WTC11 (cell line): ENCODE results near the gene NOS3. TPM values are rescaled to one million over a fixed set of nuclear protein-coding genes. Genes with fewer than 3 reads are reported as not detected.

ENCODE experiments used
- ATAC-seq: fragments of 200-7000 bp; cut with Tn5 transposase; 2 replicates; pipeline ENCODE4 v1.10.0; 2021; ENCODE audit warnings: mild to moderate bottlenecking, moderate library complexity
- CTCF ChIA-PET: fragments of 300-600 bp; sonication (Branson Sonifier 250); formaldehyde crosslinking; loops from one replicate; lab custom pipeline; 2021; ENCODE audit warnings: antibody characterized with exemption; lab: Charles Lee
- POLR2A ChIA-PET: fragments of 350-600 bp; sonication (Branson Sonifier 250); formaldehyde crosslinking; loops from one replicate; lab custom pipeline; 2021; ENCODE audit warnings: antibody characterized with exemption; lab: Charles Lee
- DNase-seq: peaks from one replicate; pipeline ENCODE4 v3.0.0; 2021; ENCODE audit warnings: low spot score
- H3K27ac Mint-ChIP-seq: 2 replicates; pipeline ENCODE4 v1.8.0; 2021; ENCODE audit warnings: mixed read lengths
- H3K27me3 Mint-ChIP-seq: 2 replicates; pipeline ENCODE4 v1.8.0; 2021; ENCODE audit warnings: low read depth, mild to moderate bottlenecking, moderate library complexity, mixed read lengths
- H3K36me3 Mint-ChIP-seq: 2 replicates; pipeline ENCODE4 v1.8.0; 2021; ENCODE audit warnings: mixed read lengths
- H3K4me1 Mint-ChIP-seq: 2 replicates; pipeline ENCODE4 v1.8.0; 2022; ENCODE audit warnings: mixed read lengths
- H3K4me3 Mint-ChIP-seq: 2 replicates; pipeline ENCODE4 v1.8.0; 2021; ENCODE audit warnings: mild to moderate bottlenecking, moderate library complexity, mixed read lengths
- H3K9me3 Mint-ChIP-seq: 2 replicates; pipeline ENCODE4 v1.8.0; 2021; ENCODE audit warnings: mixed read lengths
- ATF1 ChIP-seq: sonication (generic); formaldehyde crosslinking; IDR thresholded peaks from 2 replicates; pipeline ENCODE4 v1.8.1; 2023; ENCODE audit warnings: mild to moderate bottlenecking, moderate library complexity, missing genetic modification reagents
- E2F5 ChIP-seq: sonication (generic); formaldehyde crosslinking; IDR thresholded peaks from 2 replicates; pipeline ENCODE4 v1.8.1; 2022; ENCODE audit warnings: mild to moderate bottlenecking, moderate library complexity, missing genetic modification reagents
- KAT7 ChIP-seq: sonication (generic); formaldehyde crosslinking; IDR thresholded peaks from 2 replicates; pipeline ENCODE4 v1.8.1; 2023; ENCODE audit warnings: missing genetic modification reagents, mild to moderate bottlenecking, borderline replicate concordance
- ZNF121 ChIP-seq: sonication (generic); formaldehyde crosslinking; IDR thresholded peaks from 2 replicates; pipeline ENCODE4 v1.8.0; 2023; ENCODE audit warnings: missing genetic modification reagents
- ZNF281 ChIP-seq: sonication (generic); formaldehyde crosslinking; IDR thresholded peaks from 2 replicates; pipeline ENCODE4 v1.8.0; 2023; ENCODE audit warnings: mild to moderate bottlenecking, missing genetic modification reagents
- ZNF532 ChIP-seq: fragments of 250-450 bp; sonication (Bioruptor Pico); IDR thresholded peaks from 2 replicates; pipeline ENCODE4 v1.9.0; 2021; ENCODE audit warnings: mild to moderate bottlenecking, borderline replicate concordance
- total RNA-seq: library from RNA; stranded (reverse); gene quantifications from 3 replicates; pipeline ENCODE4 v1.2.3, GENCODE V29; 2021
- TF ChIP-seq, protein P1 (sequence below): sonication (generic); formaldehyde crosslinking; IDR thresholded peaks from 2 replicates; pipeline ENCODE4 v1.8.0; 2023; ENCODE audit warnings: missing genetic modification reagents, mild to moderate bottlenecking, borderline replicate concordance
- TF ChIP-seq, protein P2 (sequence below): sonication (generic); formaldehyde crosslinking; IDR thresholded peaks from 2 replicates; pipeline ENCODE4 v1.8.0; 2022; ENCODE audit warnings: mild to moderate bottlenecking, missing genetic modification reagents

NOS3 gene
- total RNA-seq, 1 experiment from 2014 or later: 6.6 TPM

DNA sequence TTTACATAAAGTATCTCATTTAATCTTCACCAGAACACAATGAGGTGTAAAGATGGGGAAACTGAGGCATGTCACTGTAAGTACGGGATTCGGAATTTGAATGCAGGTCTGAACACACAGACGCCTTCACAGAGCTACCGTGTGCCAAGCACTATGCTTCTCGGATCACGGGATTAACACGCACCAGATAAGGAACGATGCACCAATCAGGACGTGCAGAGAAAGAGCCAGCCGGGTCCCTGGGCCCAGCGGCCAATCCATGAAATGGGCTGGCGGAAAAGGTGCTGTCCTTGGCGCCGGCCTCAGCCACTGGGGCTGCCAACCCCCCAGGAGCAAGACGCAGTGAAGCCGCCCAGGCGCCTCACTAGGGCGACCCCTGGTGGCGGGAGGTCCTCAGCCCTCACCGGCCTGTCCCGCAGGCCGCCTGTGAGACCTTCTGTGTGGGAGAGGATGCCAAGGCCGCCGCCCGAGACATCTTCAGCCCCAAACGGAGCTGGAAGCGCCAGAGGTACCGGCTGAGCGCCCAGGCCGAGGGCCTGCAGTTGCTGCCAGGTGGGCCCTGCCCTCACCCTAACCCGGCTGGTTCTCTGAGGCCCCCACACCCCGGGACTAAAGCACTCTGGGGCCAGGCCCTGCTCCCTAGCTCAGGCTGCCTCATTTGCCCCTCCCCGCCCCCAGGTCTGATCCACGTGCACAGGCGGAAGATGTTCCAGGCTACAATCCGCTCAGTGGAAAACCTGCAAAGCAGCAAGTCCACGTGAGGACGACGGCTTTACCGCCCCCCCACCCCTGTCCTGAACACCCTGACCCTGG is 17.9 kb downstream of the NOS3 start (continued):
- TF ChIP-seq E2F5 (CRISPR knock-in tag): 0 out of 2 replicates have a peak, but pooled peaks have one; percentile 36

DNA sequence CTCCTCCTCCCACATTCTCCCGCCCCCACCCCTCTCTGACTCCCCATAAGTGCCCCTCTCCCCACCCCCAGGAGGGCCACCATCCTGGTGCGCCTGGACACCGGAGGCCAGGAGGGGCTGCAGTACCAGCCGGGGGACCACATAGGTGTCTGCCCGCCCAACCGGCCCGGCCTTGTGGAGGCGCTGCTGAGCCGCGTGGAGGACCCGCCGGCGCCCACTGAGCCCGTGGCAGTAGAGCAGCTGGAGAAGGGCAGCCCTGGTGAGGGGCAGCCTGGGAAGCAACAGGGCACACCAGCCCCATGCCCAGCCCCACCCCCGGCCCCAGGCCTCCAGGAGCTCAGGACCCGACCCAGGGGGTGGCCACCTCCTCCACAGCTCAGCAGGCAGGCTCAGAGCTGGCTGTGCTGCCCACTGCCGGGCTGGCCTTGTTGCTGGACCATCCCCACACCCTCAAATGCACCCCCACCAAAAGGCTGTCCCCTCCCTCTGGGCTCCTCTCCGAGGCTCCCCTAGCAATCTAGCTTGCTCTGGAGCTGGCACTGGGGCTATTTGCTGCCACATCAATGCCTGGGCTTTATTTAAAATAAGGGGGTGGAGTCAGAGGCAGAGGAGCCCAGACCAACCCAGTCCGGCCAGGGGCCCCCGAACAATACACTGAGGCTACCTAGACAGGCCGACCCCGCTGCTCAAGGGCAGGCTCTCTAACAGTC is 18.7 kb downstream of the NOS3 start:
- peak; percentile 65 for DNase-seq

More for the DNA sequence above, 18.7 kb downstream of the NOS3 start:
- 0 out of 2 replicates have a peak, but pooled peaks have one; percentile 2 for ATAC-seq
- Mint-ChIP-seq H3K27me3 (peaks cover 18% of the 10 kb centered on the region), H3K4me3 (no peak overlapping the region), H3K9me3 (no peaks in the 10 kb centered on the region), H3K36me3 (no peaks in the 10 kb centered on the region), H3K4me1 (peaks cover 36% of the 10 kb centered on the region), H3K27ac (no peak overlapping the region)
- TF ChIP-seq, protein P1, sequence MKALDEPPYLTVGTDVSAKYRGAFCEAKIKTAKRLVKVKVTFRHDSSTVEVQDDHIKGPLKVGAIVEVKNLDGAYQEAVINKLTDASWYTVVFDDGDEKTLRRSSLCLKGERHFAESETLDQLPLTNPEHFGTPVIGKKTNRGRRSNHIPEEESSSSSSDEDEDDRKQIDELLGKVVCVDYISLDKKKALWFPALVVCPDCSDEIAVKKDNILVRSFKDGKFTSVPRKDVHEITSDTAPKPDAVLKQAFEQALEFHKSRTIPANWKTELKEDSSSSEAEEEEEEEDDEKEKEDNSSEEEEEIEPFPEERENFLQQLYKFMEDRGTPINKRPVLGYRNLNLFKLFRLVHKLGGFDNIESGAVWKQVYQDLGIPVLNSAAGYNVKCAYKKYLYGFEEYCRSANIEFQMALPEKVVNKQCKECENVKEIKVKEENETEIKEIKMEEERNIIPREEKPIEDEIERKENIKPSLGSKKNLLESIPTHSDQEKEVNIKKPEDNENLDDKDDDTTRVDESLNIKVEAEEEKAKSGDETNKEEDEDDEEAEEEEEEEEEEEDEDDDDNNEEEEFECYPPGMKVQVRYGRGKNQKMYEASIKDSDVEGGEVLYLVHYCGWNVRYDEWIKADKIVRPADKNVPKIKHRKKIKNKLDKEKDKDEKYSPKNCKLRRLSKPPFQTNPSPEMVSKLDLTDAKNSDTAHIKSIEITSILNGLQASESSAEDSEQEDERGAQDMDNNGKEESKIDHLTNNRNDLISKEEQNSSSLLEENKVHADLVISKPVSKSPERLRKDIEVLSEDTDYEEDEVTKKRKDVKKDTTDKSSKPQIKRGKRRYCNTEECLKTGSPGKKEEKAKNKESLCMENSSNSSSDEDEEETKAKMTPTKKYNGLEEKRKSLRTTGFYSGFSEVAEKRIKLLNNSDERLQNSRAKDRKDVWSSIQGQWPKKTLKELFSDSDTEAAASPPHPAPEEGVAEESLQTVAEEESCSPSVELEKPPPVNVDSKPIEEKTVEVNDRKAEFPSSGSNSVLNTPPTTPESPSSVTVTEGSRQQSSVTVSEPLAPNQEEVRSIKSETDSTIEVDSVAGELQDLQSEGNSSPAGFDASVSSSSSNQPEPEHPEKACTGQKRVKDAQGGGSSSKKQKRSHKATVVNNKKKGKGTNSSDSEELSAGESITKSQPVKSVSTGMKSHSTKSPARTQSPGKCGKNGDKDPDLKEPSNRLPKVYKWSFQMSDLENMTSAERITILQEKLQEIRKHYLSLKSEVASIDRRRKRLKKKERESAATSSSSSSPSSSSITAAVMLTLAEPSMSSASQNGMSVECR (CRISPR knock-in tag): no peak
- TF ChIP-seq ATF1 (CRISPR knock-in tag) (no peak), ZNF121 (CRISPR knock-in tag) (no peak), ZNF281 (CRISPR knock-in tag) (no peak), KAT7 (CRISPR knock-in tag) (no peak), ZNF532 (CRISPR knock-in tag) (no peak)
- TF ChIP-seq, protein P2, sequence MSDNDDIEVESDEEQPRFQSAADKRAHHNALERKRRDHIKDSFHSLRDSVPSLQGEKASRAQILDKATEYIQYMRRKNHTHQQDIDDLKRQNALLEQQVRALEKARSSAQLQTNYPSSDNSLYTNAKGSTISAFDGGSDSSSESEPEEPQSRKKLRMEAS (CRISPR knock-in tag): no peak
- CTCF ChIA-PET: interaction anchor here (0.6 to 6.6 kb wide), 50 partner anchors 10 to 1295 kb away, joined by 3 to 112 read pairs (median 6); partner anchors contain the start of genes ABCB8, ABCF2, AGAP3 and ATG9B
- POLR2A ChIA-PET: no interaction called here
